Keratinocyte (primary cell): ENCODE results near the gene OSMR.

ENCODE experiments used
- CTCF ChIP-seq, 3 experiments: IDR thresholded peaks in 1 of 3; conservative IDR thresholded peaks in 1 of 3; optimal IDR thresholded peaks in 1 of 3; 2 replicates in 2 of 3; 3 replicates in 1 of 3; pipeline versions ENCODE3 to v1.5.1; 2011; ENCODE audit warnings: low read length in 3 of 3, mild to moderate bottlenecking in 3 of 3, moderate library complexity in 2 of 3, control low read depth in 1 of 3, inconsistent platforms in 1 of 3; ENCODE audit not compliant: insufficient read depth in 2 of 3; ENCODE audit errors: extremely low read depth in 1 of 3
- EZH2 ChIP-seq: IDR thresholded peaks from one replicate; pipeline ENCODE4 v1.6.1; 2012; ENCODE audit warnings: inconsistent platforms, mild to moderate bottlenecking, low read length, moderate library complexity

GRCh38 chr5:38940230-38940858, 94.5 kb downstream of the OSMR start:
- no peak for TF ChIP-seq CTCF (optimal IDR thresholded peaks at IDR 0.05 in 1 of 3, IDR thresholded peaks at IDR 0.05 in 1 of 3, conservative IDR thresholded peaks at IDR 0.05 in 1 of 3; ENCODE audit: extremely low read depth in 1 of 3, insufficient read depth in 2 of 3, low read length in 3 of 3)
- TF ChIP-seq EZH2, result no peak
